Spleen (tissue), 11 donors: ENCODE data around the gene IGF1R. TPM values are rescaled to one million over a fixed set of nuclear protein-coding genes. Genes with fewer than 3 reads are reported as not detected.

Experiments
- DNase-seq: peaks from one replicate; pipeline ENCODE4 v3.0.0-alpha.2; 2020
- H3K27ac ChIP-seq, 8 donors: fragments of 200-600 bp; sonication (generic) in 7 of 8; 1 replicate in 4 of 8; 2 replicates in 4 of 8; pipeline versions ENCODE4 v1.5.0 to v1.8.0; 2016 to 2021; ENCODE audit warnings: inconsistent platforms in 4 of 8, mild to moderate bottlenecking in 4 of 8, moderate library complexity in 1 of 8
- H3K27me3 ChIP-seq, 7 donors: fragments of 200-600 bp; sonication (generic) in 6 of 7; replicated peaks in 1 of 7; 1 replicate in 4 of 7; 2 replicates in 3 of 7; pipeline versions ENCODE4 v1.5.0 to v1.8.0; 2016 to 2021; ENCODE audit warnings: inconsistent platforms in 3 of 7, mild to moderate bottlenecking in 1 of 7
- H3K36me3 ChIP-seq, 6 donors: fragments of 200-600 bp; sonication (generic) in 5 of 6; 1 replicate in 4 of 6; 2 replicates in 2 of 6; pipeline versions ENCODE4 v1.5.0 to v1.8.0; 2016 to 2021; ENCODE audit warnings: inconsistent platforms in 2 of 6
- H3K4me1 ChIP-seq, 6 donors: fragments of 200-600 bp; sonication (generic) in 5 of 6; 1 replicate in 3 of 6; 2 replicates in 3 of 6; pipeline versions ENCODE4 v1.5.0 to v1.8.0; 2016 to 2021; ENCODE audit warnings: inconsistent platforms in 3 of 6
- H3K4me3 ChIP-seq, 8 donors: fragments of 200-600 bp; sonication (generic) in 7 of 8; 1 replicate in 4 of 8; 2 replicates in 4 of 8; pipeline versions ENCODE4 v1.5.0 to v1.8.0; 2016 to 2021; ENCODE audit warnings: inconsistent platforms in 4 of 8, mild to moderate bottlenecking in 4 of 8, moderate library complexity in 2 of 8
- H3K9me3 ChIP-seq, 8 donors: fragments of 200-600 bp; sonication (generic) in 7 of 8; 1 replicate in 4 of 8; 2 replicates in 4 of 8; pipeline versions ENCODE4 v1.5.0 to v1.8.0; 2016 to 2021; ENCODE audit warnings: inconsistent platforms in 4 of 8
- POLR2A ChIP-seq, 3 donors: fragments of 450-650 bp; IDR thresholded peaks; one replicate each; pipeline ENCODE4 v1.5.1; 2017; ENCODE audit warnings: antibody characterized with exemption in 3 of 3, mild to moderate bottlenecking in 1 of 3
- POLR2AphosphoS5 ChIP-seq, 3 donors: sonication (generic); formaldehyde crosslinking; IDR thresholded peaks; one replicate each; pipeline ENCODE4 v1.5.1; 2017; ENCODE audit warnings: antibody characterized with exemption in 3 of 3
- WGBS, 5 donors: extraction: QIAGEN DNeasy Blood & Tissue Kit in 3 of 5; methylation state at CpG; one replicate each; pipeline versions ENCODE4 v1.1.5 to v1.1.7; 2013 to 2018; 5-methylcytosine and 5-hydroxymethylcytosine counted together
- intact Hi-C: fragments of 100-400 bp; cut with DNase I; formaldehyde crosslinking; loops from one replicate; pipeline ENCODE4 v1.15.0; 2023; ENCODE audit warnings: low total_unique reads
- polyA plus RNA-seq, 3 donors: library from polyadenylated mRNA; stranded (reverse); fragments of 200-250 nt; gene quantifications; one replicate each; pipeline ENCODE4 v1.2.1, GENCODE V29; 2013
- total RNA-seq, 7 donors: library from RNA; depleted of rRNA in 3 of 7; stranded (reverse); fragments of >200 nt in 3 of 7; fragmentation: NEBNext Ultra II Directional in 4 of 7; extraction: Animal tissue kit (Norgen Biotek cat#: 25700) in 4 of 7; gene quantifications; one replicate each; pipeline versions ENCODE4 v1.1.0 to v1.2.1, GENCODE V29; 2016 to 2021
- TF ChIP-seq, protein P1 (sequence below), 11 experiments: fragments of 200-600 bp in 7 of 11; fragments of 450-650 bp in 4 of 11; sonication (generic) in 4 of 11; IDR thresholded peaks in 8 of 11; conservative IDR thresholded peaks in 3 of 11; 1 replicate in 7 of 11; 2 replicates in 4 of 11; pipeline versions ENCODE4 v1.4.0 to v1.8.0; 2016 to 2021; ENCODE audit warnings: antibody characterized with exemption in 11 of 11, inconsistent platforms in 4 of 11, mild to moderate bottlenecking in 1 of 11
- donor health status: healthy with polysubstance abuse.
- donor health status: DM: no; HTN: no; CAD: no; lungs with moderate emphysema.
- donor health status: DM: no; HTN: no; CAD: no.
- donor health status: Bipolar disorder and iron deficiency.
- donor health status: healthy.
- donor health status: DM: no; HTN: no; CAD: no.
- donor health status: DM: yes; HTN: yes; CAD: no.

IGF1R gene
- total and polyA plus RNA-seq, 10 donors: 1.1 to 104 (median 53.1) TPM

DNA sequence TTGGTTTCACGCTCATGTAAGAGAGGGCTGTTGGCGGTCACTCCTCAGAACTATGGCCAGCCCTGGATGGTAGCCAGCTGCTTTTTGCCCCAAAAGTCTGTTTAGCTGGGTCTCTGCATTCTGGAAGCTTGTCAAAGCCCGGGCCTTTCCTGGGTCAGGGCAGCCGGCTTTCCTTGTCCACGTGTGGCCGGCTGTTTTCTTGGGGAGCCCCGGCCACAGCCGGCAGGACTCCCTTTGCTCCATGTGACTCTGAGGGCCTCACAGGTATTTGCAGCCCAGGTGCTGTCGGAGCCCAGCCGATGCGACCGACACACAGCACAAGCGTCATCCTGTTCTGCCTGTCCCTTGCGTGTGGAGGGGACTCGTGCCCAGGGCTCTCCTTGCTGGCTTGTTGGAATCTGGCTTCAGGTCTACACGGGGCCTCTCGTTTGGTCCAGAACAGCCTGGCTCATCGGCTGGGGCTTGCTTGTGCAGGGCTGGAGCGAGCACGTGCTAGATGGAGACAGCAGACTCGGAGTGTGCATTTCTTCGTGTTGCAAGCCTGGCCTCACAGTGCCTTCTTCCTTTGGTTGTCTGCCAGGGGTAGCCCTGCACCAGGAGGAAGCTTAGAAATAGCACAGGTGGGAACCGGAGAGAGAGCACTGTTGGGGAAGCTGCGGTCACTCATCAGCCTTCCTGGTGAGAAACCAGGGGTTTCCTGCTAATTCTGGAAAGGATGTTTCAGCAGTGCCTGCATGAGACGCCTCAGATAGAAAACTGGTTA, 307.8 kb downstream of the IGF1R start:
- intact Hi-C loops: no loop called here

DNA sequence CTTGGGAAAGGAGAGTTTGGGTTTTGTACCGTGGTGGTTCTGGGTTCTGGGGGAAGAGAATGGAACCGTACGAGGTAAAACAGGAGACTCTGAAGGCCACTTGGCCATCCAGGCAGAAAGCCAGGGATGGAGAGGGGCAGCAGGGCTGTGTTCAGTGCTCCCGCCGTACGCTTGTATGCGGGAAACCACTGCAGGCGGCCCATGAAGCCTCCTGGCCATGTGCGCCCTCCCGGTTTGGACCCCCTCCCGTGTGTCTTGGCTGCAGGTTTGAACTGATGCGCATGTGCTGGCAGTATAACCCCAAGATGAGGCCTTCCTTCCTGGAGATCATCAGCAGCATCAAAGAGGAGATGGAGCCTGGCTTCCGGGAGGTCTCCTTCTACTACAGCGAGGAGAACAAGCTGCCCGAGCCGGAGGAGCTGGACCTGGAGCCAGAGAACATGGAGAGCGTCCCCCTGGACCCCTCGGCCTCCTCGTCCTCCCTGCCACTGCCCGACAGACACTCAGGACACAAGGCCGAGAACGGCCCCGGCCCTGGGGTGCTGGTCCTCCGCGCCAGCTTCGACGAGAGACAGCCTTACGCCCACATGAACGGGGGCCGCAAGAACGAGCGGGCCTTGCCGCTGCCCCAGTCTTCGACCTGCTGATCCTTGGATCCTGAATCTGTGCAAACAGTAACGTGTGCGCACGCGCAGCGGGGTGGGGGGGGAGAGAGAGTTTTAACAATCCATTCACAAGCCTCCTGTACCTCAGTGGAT, 308.6 kb downstream of the IGF1R start:
- Histone ChIP-seq H3K4me3 (peak overlapping the region in 1 of 8 donors; percentile 15), H3K27ac (peak overlapping the region in 5 of 8 donors; percentile 54 to 76 (median 66)), H3K4me1 (peaks cover 3 to 61% (median 38%) of the 10 kb centered on the region in 6 donors), H3K36me3 (peaks cover 0 to 90% (median 47%) of the 10 kb centered on the region in 6 donors), H3K9me3 (peaks cover 0 to 14% (median 8%) of the 10 kb centered on the region in 8 donors), H3K27me3 (no peaks in the 10 kb centered on the region)
- TF ChIP-seq POLR2AphosphoS5 (IDR thresholded peaks at IDR 0.05) (peak in 1 of 3 donors; percentile 45), POLR2A (IDR thresholded peaks at IDR 0.05) (no peak)
- DNase-seq: peak; percentile 75
- WGBS, 5 donors: 80 to 88% (median 83%) methylated on average over 29 to 39 of the region's 39 CpGs
- intact Hi-C loops: no loop called here

More for the DNA sequence above, 307.8 kb downstream of the IGF1R start:
- Histone ChIP-seq H3K36me3 (peaks cover 0 to 90% (median 40%) of the 10 kb centered on the region in 6 donors), H3K27ac (peak overlapping the region in 5 of 8 donors; percentile 54 to 76 (median 66)), H3K9me3 (peaks cover 0 to 6% (median under 1%) of the 10 kb centered on the region in 8 donors), H3K27me3 (no peaks in the 10 kb centered on the region), H3K4me3 (peak overlapping the region in 1 of 8 donors; percentile 15), H3K4me1 (peaks cover 3 to 68% (median 45%) of the 10 kb centered on the region in 6 donors)
- DNase-seq: peak; percentile 81
- 66 to 71% (median 69%) methylated on average over 23 to 25 of the region's 25 CpGs for WGBS, 5 donors
- TF ChIP-seq POLR2AphosphoS5 (IDR thresholded peaks at IDR 0.05): peak; percentile 15 to 64 (median 44)
- TF ChIP-seq POLR2A (IDR thresholded peaks at IDR 0.05): no peak
- TF ChIP-seq, protein P1, sequence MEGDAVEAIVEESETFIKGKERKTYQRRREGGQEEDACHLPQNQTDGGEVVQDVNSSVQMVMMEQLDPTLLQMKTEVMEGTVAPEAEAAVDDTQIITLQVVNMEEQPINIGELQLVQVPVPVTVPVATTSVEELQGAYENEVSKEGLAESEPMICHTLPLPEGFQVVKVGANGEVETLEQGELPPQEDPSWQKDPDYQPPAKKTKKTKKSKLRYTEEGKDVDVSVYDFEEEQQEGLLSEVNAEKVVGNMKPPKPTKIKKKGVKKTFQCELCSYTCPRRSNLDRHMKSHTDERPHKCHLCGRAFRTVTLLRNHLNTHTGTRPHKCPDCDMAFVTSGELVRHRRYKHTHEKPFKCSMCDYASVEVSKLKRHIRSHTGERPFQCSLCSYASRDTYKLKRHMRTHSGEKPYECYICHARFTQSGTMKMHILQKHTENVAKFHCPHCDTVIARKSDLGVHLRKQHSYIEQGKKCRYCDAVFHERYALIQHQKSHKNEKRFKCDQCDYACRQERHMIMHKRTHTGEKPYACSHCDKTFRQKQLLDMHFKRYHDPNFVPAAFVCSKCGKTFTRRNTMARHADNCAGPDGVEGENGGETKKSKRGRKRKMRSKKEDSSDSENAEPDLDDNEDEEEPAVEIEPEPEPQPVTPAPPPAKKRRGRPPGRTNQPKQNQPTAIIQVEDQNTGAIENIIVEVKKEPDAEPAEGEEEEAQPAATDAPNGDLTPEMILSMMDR (IDR thresholded peaks at IDR 0.05 in 8 of 11, conservative IDR thresholded peaks at IDR 0.05 in 3 of 11): no peak

DNA sequence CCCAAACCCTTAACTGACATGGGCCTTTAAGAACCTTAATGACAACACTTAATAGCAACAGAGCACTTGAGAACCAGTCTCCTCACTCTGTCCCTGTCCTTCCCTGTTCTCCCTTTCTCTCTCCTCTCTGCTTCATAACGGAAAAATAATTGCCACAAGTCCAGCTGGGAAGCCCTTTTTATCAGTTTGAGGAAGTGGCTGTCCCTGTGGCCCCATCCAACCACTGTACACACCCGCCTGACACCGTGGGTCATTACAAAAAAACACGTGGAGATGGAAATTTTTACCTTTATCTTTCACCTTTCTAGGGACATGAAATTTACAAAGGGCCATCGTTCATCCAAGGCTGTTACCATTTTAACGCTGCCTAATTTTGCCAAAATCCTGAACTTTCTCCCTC, 309.3 kb downstream of the IGF1R start:
- intact Hi-C loops: no loop called here
- H3K4me1 ChIP-seq: peaks cover 3 to 54% (median 32%) of the 10 kb centered on the region in 6 donors
- H3K27ac ChIP-seq: peak overlapping the region in 2 of 8 donors; percentile 74 to 76
- TF ChIP-seq POLR2A (IDR thresholded peaks at IDR 0.05): no peak
- TF ChIP-seq, protein P1 (IDR thresholded peaks at IDR 0.05 in 8 of 11, conservative IDR thresholded peaks at IDR 0.05 in 3 of 11): no peak
- 49 to 58% (median 52%) methylated on average over 6 of the region's 6 CpGs for WGBS, 5 donors
- H3K36me3 ChIP-seq: peaks cover 0 to 97% (median 51%) of the 10 kb centered on the region in 6 donors
- no peak for DNase-seq
- H3K9me3 ChIP-seq: peaks cover 0 to 21% (median 11%) of the 10 kb centered on the region in 8 donors
- no peaks in the 10 kb centered on the region for H3K27me3 ChIP-seq
- no peak overlapping the region for H3K4me3 ChIP-seq

DNA sequence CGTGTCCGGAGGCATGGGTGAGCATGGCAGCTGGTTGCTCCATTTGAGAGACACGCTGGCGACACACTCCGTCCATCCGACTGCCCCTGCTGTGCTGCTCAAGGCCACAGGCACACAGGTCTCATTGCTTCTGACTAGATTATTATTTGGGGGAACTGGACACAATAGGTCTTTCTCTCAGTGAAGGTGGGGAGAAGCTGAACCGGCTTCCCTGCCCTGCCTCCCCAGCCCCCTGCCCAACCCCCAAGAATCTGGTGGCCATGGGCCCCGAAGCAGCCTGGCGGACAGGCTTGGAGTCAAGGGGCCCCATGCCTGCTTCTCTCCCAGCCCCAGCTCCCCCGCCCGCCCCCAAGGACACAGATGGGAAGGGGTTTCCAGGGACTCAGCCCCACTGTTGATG, 309.7 kb downstream of the IGF1R start:
- H3K9me3 ChIP-seq: peaks cover 0 to 21% (median 11%) of the 10 kb centered on the region in 8 donors
- DNase-seq: no peak
- H3K27ac ChIP-seq: peak overlapping the region in 1 of 8 donors; percentile 76
- TF ChIP-seq, protein P1 (IDR thresholded peaks at IDR 0.05 in 8 of 11, conservative IDR thresholded peaks at IDR 0.05 in 3 of 11): no peak
- TF ChIP-seq POLR2A (IDR thresholded peaks at IDR 0.05) (no peak), POLR2AphosphoS5 (IDR thresholded peaks at IDR 0.05) (no peak)
- H3K4me3 ChIP-seq: no peak overlapping the region
- H3K4me1 ChIP-seq: peaks cover 3 to 50% (median 27%) of the 10 kb centered on the region in 6 donors
- H3K27me3 ChIP-seq: no peaks in the 10 kb centered on the region
- 94 to 96% (median 95%) methylated on average over 7 to 11 of the region's 11 CpGs for WGBS, 5 donors
- intact Hi-C loops: no loop called here
- H3K36me3 ChIP-seq: peaks cover 0 to 98% (median 52%) of the 10 kb centered on the region in 6 donors
